Activated naive CD8-positive, alpha-beta T cell treated with anti-CD3 and anti-CD28 coated beads, Interleukin-2, amount 50 U/mL, for 16 hours (primary cell): ENCODE results near the gene SHC3.

ENCODE experiments used
- DNase-seq: peaks from one replicate; pipeline ENCODE4 v3.0.0-alpha.2; 2020; ENCODE audit warnings: low read depth, low spot score

Gene SHC3

GRCh38 chr9:89154651-89155336 lies 23.8 kb downstream of the SHC3 start:
- no peak for DNase-seq

GRCh38 chr9:89154218-89154617 lies 24.4 kb downstream of the SHC3 start:
- DNase-seq: no peak

- no peak for DNase-seq
Observed at GRCh38 chr9:89153232-89154017, 25.2 kb downstream of the SHC3 start.

GRCh38 chr9:89149726-89150125 lies 28.9 kb downstream of the SHC3 start:
- DNase-seq: no peak

- no peak for DNase-seq
Observed at GRCh38 chr9:89145097-89145496, 33.5 kb downstream of the SHC3 start.

- no peak for DNase-seq
Observed at GRCh38 chr9:89144238-89144637, 34.4 kb downstream of the SHC3 start.

GRCh38 chr9:89143266-89143665 lies 35.4 kb downstream of the SHC3 start:
- no peak for DNase-seq

GRCh38 chr9:89139455-89139854 lies 39.2 kb downstream of the SHC3 start:
- no peak for DNase-seq

GRCh38 chr9:89138463-89139390 lies 39.9 kb downstream of the SHC3 start:
- DNase-seq: no peak

GRCh38 chr9:89137542-89138462 lies 40.8 kb downstream of the SHC3 start:
- no peak for DNase-seq

- no peak for DNase-seq
Observed at GRCh38 chr9:89135591-89136166, 42.9 kb downstream of the SHC3 start.

GRCh38 chr9:89134709-89135108 lies 43.9 kb downstream of the SHC3 start:
- DNase-seq: no peak

GRCh38 chr9:89122949-89123348 lies 55.7 kb downstream of the SHC3 start:
- DNase-seq: no peak

- DNase-seq: no peak
Observed at GRCh38 chr9:89120704-89121103, 57.9 kb downstream of the SHC3 start.

- DNase-seq: no peak
Observed at GRCh38 chr9:89116805-89117192, 61.8 kb downstream of the SHC3 start.

- DNase-seq: no peak
Observed at GRCh38 chr9:89116064-89116804, 62.4 kb downstream of the SHC3 start.

GRCh38 chr9:89115426-89115825 lies 63.2 kb downstream of the SHC3 start:
- DNase-seq: no peak

- DNase-seq: no peak
Observed at GRCh38 chr9:89114741-89115140, 63.9 kb downstream of the SHC3 start.

- no peak for DNase-seq
Observed at GRCh38 chr9:89113851-89114250, 64.8 kb downstream of the SHC3 start.

- DNase-seq: no peak
Observed at GRCh38 chr9:89112243-89112642, 66.4 kb downstream of the SHC3 start.
